Neutrophil (primary cell): Measurements from ENCODE around the gene CCDC73.

Experiments used
- H3K27ac ChIP-seq: fragments of 200-600 bp; sonication (generic); 2 replicates; pipeline ENCODE4 v1.5.1; 2016; ENCODE audit warnings: mild to moderate bottlenecking, moderate library complexity
- H3K27me3 ChIP-seq: fragments of 200-600 bp; sonication (generic); 2 replicates; pipeline ENCODE4 v1.6.0; 2016; ENCODE audit warnings: mild to moderate bottlenecking
- H3K36me3 ChIP-seq: fragments of 200-600 bp; sonication (generic); 2 replicates; pipeline ENCODE4 v1.5.1; 2017
- H3K4me1 ChIP-seq, 2 experiments: fragments of 200-600 bp in 1 of 2; sonication (generic) in 1 of 2; 1 replicate in 1 of 2; 2 replicates in 1 of 2; pipeline versions ENCODE4 v1.5.1 to v1.6.1; 2013 to 2016; ENCODE audit warnings: low read depth in 1 of 2, low read length in 1 of 2, mild to moderate bottlenecking in 1 of 2, moderate library complexity in 1 of 2; ENCODE audit not compliant: control insufficient read depth in 1 of 2, insufficient read depth in 1 of 2
- H3K4me3 ChIP-seq, 2 experiments: fragments of 200-600 bp in 1 of 2; sonication (generic) in 1 of 2; 1 replicate in 1 of 2; 2 replicates in 1 of 2; pipeline ENCODE4 v1.5.1; 2013 to 2016; ENCODE audit warnings: low read depth in 1 of 2, low read length in 1 of 2, mild to moderate bottlenecking in 1 of 2, moderate library complexity in 1 of 2
- H3K9me3 ChIP-seq: fragments of 200-600 bp; sonication (generic); 2 replicates; pipeline ENCODE4 v1.5.1; 2016
- TF ChIP-seq, protein P1 (sequence below): fragments of 200-600 bp; sonication (generic); IDR thresholded peaks from 2 replicates; pipeline ENCODE4 v1.5.1; 2016; ENCODE audit warnings: antibody characterized with exemption

CCDC73 gene

DNA sequence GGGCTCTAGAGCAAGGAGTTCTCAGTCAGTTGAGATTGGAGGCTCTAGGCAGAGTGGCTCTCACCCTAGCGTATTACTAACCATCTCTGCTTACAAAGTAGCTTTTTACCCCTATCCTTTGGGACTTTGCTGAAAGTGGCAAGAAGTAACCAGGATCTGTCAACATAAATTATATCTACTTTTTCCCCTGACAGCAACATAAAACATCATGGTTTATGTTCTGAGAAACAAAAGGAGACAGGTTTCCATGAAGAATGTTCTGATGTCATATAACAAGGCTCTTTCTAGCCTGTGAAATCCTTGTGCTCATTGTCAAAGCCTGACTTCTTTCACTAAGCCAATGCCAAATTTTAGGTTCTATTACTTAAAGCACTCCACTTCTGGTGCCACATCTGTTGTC is 218.0 kb downstream of the CCDC73 start:
- Histone ChIP-seq H3K36me3 (no peaks in the 10 kb centered on the region), H3K9me3 (no peaks in the 10 kb centered on the region), H3K4me3 (no peak overlapping the region), H3K27me3 (peaks cover 7% of the 10 kb centered on the region), H3K27ac (no peak overlapping the region), H3K4me1 (no peaks in the 10 kb centered on the region)
- TF ChIP-seq, protein P1, sequence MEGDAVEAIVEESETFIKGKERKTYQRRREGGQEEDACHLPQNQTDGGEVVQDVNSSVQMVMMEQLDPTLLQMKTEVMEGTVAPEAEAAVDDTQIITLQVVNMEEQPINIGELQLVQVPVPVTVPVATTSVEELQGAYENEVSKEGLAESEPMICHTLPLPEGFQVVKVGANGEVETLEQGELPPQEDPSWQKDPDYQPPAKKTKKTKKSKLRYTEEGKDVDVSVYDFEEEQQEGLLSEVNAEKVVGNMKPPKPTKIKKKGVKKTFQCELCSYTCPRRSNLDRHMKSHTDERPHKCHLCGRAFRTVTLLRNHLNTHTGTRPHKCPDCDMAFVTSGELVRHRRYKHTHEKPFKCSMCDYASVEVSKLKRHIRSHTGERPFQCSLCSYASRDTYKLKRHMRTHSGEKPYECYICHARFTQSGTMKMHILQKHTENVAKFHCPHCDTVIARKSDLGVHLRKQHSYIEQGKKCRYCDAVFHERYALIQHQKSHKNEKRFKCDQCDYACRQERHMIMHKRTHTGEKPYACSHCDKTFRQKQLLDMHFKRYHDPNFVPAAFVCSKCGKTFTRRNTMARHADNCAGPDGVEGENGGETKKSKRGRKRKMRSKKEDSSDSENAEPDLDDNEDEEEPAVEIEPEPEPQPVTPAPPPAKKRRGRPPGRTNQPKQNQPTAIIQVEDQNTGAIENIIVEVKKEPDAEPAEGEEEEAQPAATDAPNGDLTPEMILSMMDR = no peak

DNA sequence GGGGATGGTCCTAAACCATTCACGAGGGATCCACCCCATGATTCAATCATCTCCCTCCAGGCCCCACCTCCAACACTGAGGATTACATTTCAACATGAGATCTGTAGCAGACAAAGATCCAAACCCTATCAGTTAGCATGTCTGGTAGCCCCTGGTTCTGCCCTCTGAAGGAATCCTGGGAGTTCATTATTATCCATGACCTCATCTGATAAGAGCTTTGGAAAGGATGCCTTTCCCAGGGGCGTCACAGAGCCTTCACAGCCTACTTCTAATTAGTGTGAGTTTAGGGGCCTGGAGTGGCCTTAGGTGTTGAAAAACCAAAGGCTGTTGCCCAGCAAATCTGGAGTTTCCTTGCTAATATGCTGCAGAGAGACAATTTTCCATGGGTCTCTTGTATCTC is 219.4 kb downstream of the CCDC73 start:
- no peaks in the 10 kb centered on the region for H3K27me3 ChIP-seq
- TF ChIP-seq, protein P1 = no peak
- H3K4me3 ChIP-seq = no peak overlapping the region
- H3K9me3 ChIP-seq = no peaks in the 10 kb centered on the region
- no peak overlapping the region for H3K27ac ChIP-seq
- no peaks in the 10 kb centered on the region for H3K4me1 ChIP-seq
- no peaks in the 10 kb centered on the region for H3K36me3 ChIP-seq

DNA sequence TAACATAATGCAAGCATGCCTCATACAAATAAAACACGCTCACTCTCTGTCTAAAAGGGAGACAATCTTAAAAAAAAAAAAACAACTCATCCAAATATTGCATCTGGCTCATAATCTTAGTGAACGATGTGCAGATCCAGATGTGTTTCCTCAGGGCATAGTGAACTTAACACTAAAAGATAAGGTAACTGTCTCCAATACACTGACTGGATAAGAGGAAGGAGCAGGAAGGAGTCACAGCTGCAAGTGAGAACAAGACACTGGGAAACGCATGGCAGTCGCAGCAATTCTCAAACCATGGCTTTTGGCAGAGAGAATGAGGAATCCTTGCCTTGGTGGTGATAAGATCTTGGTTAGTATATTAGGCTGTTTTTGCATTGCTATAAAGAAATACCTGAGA is 220.0 kb downstream of the CCDC73 start:
- Histone ChIP-seq H3K27me3 (no peaks in the 10 kb centered on the region), H3K36me3 (no peaks in the 10 kb centered on the region), H3K4me1 (no peaks in the 10 kb centered on the region), H3K4me3 (no peak overlapping the region), H3K27ac (no peak overlapping the region), H3K9me3 (no peaks in the 10 kb centered on the region)
- TF ChIP-seq, protein P1 = no peak

DNA sequence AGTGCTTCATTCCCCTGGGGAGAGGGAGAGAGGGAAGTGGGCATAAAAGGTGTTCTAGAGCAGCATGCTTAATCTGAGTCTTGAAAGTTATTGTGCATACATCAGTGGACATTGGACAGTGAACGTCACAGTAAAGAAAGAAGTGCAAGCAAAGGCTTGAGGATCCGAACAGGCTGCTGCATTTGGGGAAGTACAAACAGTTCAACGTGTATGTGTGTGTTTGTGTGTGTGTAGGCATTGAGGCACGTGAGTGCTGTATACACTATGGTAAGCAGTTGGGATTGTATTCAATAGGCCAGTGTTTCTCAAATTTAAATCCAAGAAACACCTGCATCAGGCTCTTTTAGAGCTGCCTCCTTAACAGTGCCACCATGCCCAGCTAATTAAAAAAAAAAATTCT is 221.2 kb downstream of the CCDC73 start:
- Histone ChIP-seq H3K27me3 (no peaks in the 10 kb centered on the region), H3K4me1 (no peaks in the 10 kb centered on the region), H3K27ac (no peak overlapping the region), H3K36me3 (no peaks in the 10 kb centered on the region), H3K9me3 (no peaks in the 10 kb centered on the region), H3K4me3 (no peak overlapping the region)
- TF ChIP-seq, protein P1 = no peak

DNA sequence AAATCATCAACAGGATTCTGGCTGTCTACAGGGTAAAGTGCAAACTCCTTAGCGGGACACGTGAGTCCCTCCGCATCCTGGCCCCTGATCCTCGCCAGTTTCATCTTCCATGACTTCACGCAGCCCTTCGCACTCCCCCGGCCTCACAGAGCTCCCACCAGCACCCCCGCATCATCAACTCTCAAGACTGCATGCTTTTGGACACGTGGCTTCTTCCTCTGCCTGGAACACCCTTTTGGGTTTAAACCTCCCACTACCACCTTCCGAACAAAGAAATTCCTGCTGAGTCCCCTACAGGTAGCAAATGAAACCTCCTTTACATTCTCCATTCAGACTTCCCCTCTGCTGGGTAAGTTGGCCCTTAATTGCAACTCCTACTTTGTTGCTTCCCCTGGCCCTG is 223.4 kb downstream of the CCDC73 start:
- TF ChIP-seq, protein P1 = no peak
- no peaks in the 10 kb centered on the region for H3K36me3 ChIP-seq
- no peaks in the 10 kb centered on the region for H3K9me3 ChIP-seq
- no peaks in the 10 kb centered on the region for H3K27me3 ChIP-seq
- H3K4me1 ChIP-seq = no peaks in the 10 kb centered on the region
- no peak overlapping the region for H3K4me3 ChIP-seq
- no peak overlapping the region for H3K27ac ChIP-seq

DNA sequence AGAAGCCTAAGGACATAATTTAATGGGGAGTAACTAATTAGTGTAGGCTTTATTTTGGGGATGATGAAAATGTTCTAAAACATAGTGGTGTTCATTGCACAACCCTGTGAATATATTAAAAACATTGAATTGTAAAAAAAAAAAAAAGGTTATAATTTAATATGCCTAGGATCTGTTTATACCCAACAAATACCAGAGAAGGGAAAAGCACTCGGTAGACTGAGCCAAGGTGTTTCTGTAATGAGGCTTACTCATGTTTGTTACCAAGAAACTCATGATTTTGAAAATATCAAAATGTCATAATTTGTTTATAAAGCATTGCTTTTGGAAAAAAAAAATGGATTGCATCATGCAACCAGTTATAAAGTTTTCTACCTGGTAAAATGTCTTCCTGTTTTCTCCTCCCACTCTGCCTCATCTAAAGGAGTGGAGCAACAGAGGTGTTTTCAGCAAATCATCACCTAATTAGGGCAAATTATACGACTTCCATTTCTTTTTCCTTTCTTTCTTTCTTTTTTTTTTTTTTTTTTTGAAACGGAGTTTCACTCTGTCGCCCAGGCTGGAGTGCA is 225.1 kb downstream of the CCDC73 start:
- Histone ChIP-seq H3K4me1 (no peaks in the 10 kb centered on the region), H3K27ac (no peak overlapping the region), H3K27me3 (no peaks in the 10 kb centered on the region), H3K9me3 (no peaks in the 10 kb centered on the region), H3K36me3 (no peaks in the 10 kb centered on the region), H3K4me3 (no peak overlapping the region)
- TF ChIP-seq, protein P1 = no peak
